ENCODE data around the gene HMCN2.

HMCN2 gene

DNA sequence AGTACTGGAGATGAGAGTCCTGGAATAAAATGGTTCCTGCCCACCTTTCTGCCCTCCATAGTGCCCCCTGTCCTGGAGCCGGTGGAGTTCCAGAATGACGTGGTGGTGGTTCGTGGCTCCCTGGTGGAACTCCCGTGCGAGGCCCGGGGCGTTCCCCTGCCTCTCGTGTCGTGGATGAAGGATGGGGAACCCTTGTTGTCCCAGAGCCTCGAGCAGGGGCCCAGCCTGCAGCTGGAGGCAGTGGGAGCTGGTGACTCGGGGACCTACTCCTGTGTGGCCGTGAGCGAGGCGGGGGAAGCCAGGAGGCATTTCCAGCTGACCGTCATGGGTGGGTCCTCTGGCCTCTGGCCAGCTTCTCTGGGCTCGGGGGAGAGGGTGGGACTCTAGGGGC lies 128.1 kb downstream of the HMCN2 start:
- TF ChIP-seq, protein P1, sequence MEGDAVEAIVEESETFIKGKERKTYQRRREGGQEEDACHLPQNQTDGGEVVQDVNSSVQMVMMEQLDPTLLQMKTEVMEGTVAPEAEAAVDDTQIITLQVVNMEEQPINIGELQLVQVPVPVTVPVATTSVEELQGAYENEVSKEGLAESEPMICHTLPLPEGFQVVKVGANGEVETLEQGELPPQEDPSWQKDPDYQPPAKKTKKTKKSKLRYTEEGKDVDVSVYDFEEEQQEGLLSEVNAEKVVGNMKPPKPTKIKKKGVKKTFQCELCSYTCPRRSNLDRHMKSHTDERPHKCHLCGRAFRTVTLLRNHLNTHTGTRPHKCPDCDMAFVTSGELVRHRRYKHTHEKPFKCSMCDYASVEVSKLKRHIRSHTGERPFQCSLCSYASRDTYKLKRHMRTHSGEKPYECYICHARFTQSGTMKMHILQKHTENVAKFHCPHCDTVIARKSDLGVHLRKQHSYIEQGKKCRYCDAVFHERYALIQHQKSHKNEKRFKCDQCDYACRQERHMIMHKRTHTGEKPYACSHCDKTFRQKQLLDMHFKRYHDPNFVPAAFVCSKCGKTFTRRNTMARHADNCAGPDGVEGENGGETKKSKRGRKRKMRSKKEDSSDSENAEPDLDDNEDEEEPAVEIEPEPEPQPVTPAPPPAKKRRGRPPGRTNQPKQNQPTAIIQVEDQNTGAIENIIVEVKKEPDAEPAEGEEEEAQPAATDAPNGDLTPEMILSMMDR (IDR thresholded peaks at IDR 0.05; ENCODE audit: low read length, missing control alignments) = no peak
- DNase-seq (ENCODE audit: low read depth) = no peak
- H3K4me3 ChIP-seq (replicated peaks; ENCODE audit: low read depth, low read length) = no peak overlapping the region

- DNase-seq (ENCODE audit: low read depth) = no peak
- H3K4me3 ChIP-seq (replicated peaks; ENCODE audit: low read depth, low read length) = no peak overlapping the region
- TF ChIP-seq, protein P1 (IDR thresholded peaks at IDR 0.05; ENCODE audit: low read length, missing control alignments) = no peak
Observed at GRCh38 chr9:130394320-130394719, 128.8 kb downstream of the HMCN2 start.

DNA sequence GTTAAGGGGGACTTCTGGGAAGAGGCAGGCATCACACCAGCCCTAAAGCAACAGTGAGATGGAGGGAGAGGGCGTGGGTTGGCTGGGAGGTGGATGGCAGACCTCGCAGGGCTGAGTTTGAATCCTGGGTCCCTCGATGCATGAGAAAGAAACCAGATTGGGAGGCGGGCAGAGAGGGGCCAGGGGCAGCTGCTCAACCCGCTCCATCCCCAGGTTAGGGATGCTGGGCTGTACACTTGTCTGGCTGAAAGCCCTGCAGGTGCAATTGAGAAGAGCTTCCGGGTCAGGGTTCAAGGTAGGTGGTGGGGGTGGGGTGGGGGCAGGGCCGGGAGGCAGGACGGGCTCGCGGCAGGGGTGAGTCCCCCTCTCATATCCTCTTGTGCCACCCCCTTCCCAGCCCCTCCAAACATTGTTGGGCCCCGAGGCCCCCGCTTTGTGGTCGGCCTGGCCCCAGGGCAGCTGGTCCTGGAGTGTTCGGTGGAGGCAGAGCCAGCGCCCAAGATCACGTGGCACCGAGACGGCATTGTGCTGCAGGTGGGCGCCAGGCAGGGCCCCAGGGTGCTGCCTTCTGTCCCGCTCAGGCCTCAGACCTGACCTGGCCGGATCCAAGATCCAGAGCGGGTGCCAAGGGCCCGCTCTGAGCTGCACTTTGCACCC lies 129.4 kb downstream of the HMCN2 start:
- TF ChIP-seq, protein P1 (IDR thresholded peaks at IDR 0.05; ENCODE audit: low read length, missing control alignments) = no peak
- no peak overlapping the region for H3K4me3 ChIP-seq (replicated peaks; ENCODE audit: low read depth, low read length)
- DNase-seq (ENCODE audit: low read depth) = no peak

- DNase-seq (ENCODE audit: low read depth) = no peak
- H3K4me3 ChIP-seq (replicated peaks; ENCODE audit: low read depth, low read length) = no peak overlapping the region
- TF ChIP-seq, protein P1 (IDR thresholded peaks at IDR 0.05; ENCODE audit: low read length, missing control alignments) = no peak
Observed at GRCh38 chr9:130395810-130396435, 130.4 kb downstream of the HMCN2 start.

DNA sequence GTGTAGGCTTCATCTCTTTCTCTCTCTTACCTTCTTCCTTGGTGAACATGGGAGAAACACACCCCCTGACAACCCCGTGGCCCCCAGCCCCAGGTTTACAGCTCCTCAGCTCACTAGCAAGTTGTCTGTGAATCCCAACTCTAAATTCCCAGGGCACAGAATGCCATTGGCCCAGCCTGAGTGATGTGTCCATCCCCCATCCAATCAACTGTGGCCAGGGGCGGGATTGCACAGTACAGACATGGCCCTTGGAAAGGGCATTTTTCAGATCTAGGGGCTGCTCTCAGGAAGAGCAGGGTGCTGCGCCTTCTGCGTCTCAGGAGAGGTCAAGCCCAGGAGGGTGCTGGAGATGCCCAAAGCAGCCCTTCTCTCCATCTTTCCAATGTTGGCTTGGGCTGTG lies 131.0 kb downstream of the HMCN2 start:
- H3K4me3 ChIP-seq (replicated peaks; ENCODE audit: low read depth, low read length) = no peak overlapping the region
- DNase-seq (ENCODE audit: low read depth) = no peak
- TF ChIP-seq, protein P1 (IDR thresholded peaks at IDR 0.05; ENCODE audit: low read length, missing control alignments) = no peak

GRCh38 chr9:130398487-130399240 lies 133.1 kb downstream of the HMCN2 start:
- no peak for DNase-seq (ENCODE audit: low read depth)
- H3K4me3 ChIP-seq (replicated peaks; ENCODE audit: low read depth, low read length) = no peak overlapping the region
- TF ChIP-seq, protein P1 (IDR thresholded peaks at IDR 0.05; ENCODE audit: low read length, missing control alignments) = no peak

Measured in fibroblast of pulmonary artery (primary cell).